HG03520 (cell line): ENCODE data around the gene CASP7.

ENCODE experiments used
- ATAC-seq: cut with Tn5 transposase; IDR thresholded peaks from one replicate; pipeline ENCODE4 v1.9.1; 2021; ENCODE audit warnings: mild to moderate bottlenecking, moderate library complexity; ENCODE audit not compliant: unreplicated experiment

Gene CASP7

GRCh38 chr10:113665806-113666354, 13.8 kb upstream of the CASP7 start:
- no peak for ATAC-seq

- ATAC-seq, result peak; percentile 73
Observed at GRCh38 chr10:113666682-113667252, 12.9 kb upstream of the CASP7 start.

- ATAC-seq, result peak; percentile 13
Observed at GRCh38 chr10:113680190-113681111, 739 bp downstream of the CASP7 start.

- ATAC-seq, result peak; percentile 59
Observed at GRCh38 chr10:113681533-113682470, 2.1 kb downstream of the CASP7 start.

GRCh38 chr10:113683300-113683699, 3.6 kb downstream of the CASP7 start:
- no peak for ATAC-seq

- no peak for ATAC-seq
Observed at GRCh38 chr10:113686028-113686427, 6.3 kb downstream of the CASP7 start.

GRCh38 chr10:113687037-113687436, 7.3 kb downstream of the CASP7 start:
- no peak for ATAC-seq

GRCh38 chr10:113689057-113689456, 9.3 kb downstream of the CASP7 start:
- ATAC-seq, result no peak

- ATAC-seq, result no peak
Observed at GRCh38 chr10:113689574-113689973, 9.9 kb downstream of the CASP7 start.

- no peak for ATAC-seq
Observed at GRCh38 chr10:113690749-113691148, 11.0 kb downstream of the CASP7 start.

GRCh38 chr10:113691381-113691780, 11.7 kb downstream of the CASP7 start:
- no peak for ATAC-seq

GRCh38 chr10:113692271-113692670, 12.6 kb downstream of the CASP7 start:
- no peak for ATAC-seq

GRCh38 chr10:113693348-113693747, 13.6 kb downstream of the CASP7 start:
- ATAC-seq, result no peak

- ATAC-seq, result no peak
Observed at GRCh38 chr10:113695691-113696090, 16.0 kb downstream of the CASP7 start.

- ATAC-seq, result no peak
Observed at GRCh38 chr10:113697595-113697994, 17.9 kb downstream of the CASP7 start.

GRCh38 chr10:113704637-113705343, 25.1 kb downstream of the CASP7 start:
- ATAC-seq, result no peak

GRCh38 chr10:113705344-113705652, 25.6 kb downstream of the CASP7 start:
- ATAC-seq, result no peak

GRCh38 chr10:113706623-113707022, 26.9 kb downstream of the CASP7 start:
- no peak for ATAC-seq

- ATAC-seq, result no peak
Observed at GRCh38 chr10:113708640-113709039, 28.9 kb downstream of the CASP7 start.

GRCh38 chr10:113709221-113709838, 29.6 kb downstream of the CASP7 start:
- ATAC-seq, result no peak
